Uterus (tissue), 4 donors: ENCODE results near the gene RAB21. TPM values are rescaled to one million over a fixed set of nuclear protein-coding genes. Genes with fewer than 3 reads are reported as not detected.

ENCODE experiments used
- DNase-seq, 2 donors: peaks; one replicate each; pipeline ENCODE4 v3.0.0-alpha.2; 2019 to 2020
- H3K27ac ChIP-seq, 2 donors: fragments of 200-600 bp; sonication (generic); 1 replicate in 1 of 2; 2 replicates in 1 of 2; pipeline ENCODE4 v1.5.1; 2016 to 2018
- H3K27me3 ChIP-seq, 2 donors: fragments of 200-600 bp; sonication (generic); one replicate each; pipeline ENCODE4 v1.5.1; 2018 to 2019; ENCODE audit warnings: control low read depth in 1 of 2
- H3K36me3 ChIP-seq, 2 donors: fragments of 200-600 bp; sonication (generic); one replicate each; pipeline ENCODE4 v1.5.1; 2019; ENCODE audit warnings: control low read depth in 1 of 2
- H3K4me1 ChIP-seq, 2 donors: fragments of 200-600 bp; sonication (generic); one replicate each; pipeline ENCODE4 v1.5.1; 2018 to 2019; ENCODE audit warnings: control low read depth in 1 of 2
- H3K4me3 ChIP-seq, 2 donors: fragments of 200-600 bp; sonication (generic); 1 replicate in 1 of 2; 2 replicates in 1 of 2; pipeline ENCODE4 v1.5.1; 2018 to 2019; ENCODE audit warnings: mild to moderate bottlenecking in 1 of 2
- H3K9me3 ChIP-seq, 2 donors: fragments of 200-600 bp; sonication (generic); one replicate each; pipeline ENCODE4 v1.5.1; 2019; ENCODE audit warnings: control low read depth in 1 of 2
- intact Hi-C: fragments of 100-400 bp; cut with DNase I; formaldehyde crosslinking; loops from one replicate; pipeline ENCODE4 v1.15.1; 2023; ENCODE audit warnings: low total_unique reads
- total RNA-seq, 4 donors: library from RNA; depleted of rRNA in 3 of 4; stranded (reverse); fragments of >200 nt in 3 of 4; gene quantifications; one replicate each; pipeline versions ENCODE4 v1.1.0 to v1.2.4, GENCODE V29; 2014 to 2023
- TF ChIP-seq, protein P1 (sequence below), 4 experiments: fragments of 200-600 bp in 2 of 4; fragments of 450-650 bp in 2 of 4; sonication (generic) in 2 of 4; IDR thresholded peaks; one replicate each; pipeline ENCODE4 v1.5.1; 2016 to 2019; ENCODE audit warnings: antibody characterized with exemption in 4 of 4, mild to moderate bottlenecking in 2 of 4, moderate library complexity in 1 of 4
- donor health status: DM: yes; HTN: yes; CAD: no.

The RAB21 gene
- total RNA-seq, 4 donors from 2014 or later = 10.6 to 72.7 (median 24.5) TPM

DNA sequence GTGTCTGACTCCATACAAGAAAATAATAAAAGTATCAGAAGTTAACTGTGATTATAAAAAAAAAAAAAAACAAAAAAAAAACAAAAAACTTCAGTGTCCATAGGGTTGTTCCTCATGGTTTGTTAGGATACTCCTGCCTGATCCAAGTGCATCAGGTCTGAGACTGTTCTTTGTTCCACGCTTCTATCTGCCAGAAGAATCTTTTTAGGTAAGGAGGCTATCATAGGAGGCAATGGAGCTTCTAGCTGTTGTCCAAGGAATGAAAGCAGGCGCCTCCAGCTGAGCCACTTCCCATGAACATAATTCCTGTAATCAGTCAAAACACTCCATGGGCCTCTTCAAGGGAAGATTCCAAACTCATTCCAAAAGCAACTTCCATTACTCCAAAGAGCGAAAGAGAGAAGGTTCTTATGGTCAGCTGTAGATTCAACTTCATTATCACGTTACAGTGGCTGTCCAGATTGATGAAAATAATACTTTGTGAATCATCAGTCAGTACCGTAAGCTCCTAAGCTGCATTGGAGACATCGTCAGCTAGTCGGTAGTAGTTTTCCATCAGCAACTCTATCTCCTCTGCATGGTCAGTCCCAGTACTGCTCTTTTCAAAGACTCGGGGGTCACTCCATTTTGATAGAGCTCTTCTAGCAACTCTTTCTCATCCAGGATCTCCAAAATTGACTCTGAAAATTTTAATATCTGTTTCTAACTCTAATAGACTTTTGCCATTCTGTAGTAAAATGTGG, 94.6 kb downstream of the RAB21 start:
- H3K27ac ChIP-seq = no peak overlapping the region
- TF ChIP-seq, protein P1, sequence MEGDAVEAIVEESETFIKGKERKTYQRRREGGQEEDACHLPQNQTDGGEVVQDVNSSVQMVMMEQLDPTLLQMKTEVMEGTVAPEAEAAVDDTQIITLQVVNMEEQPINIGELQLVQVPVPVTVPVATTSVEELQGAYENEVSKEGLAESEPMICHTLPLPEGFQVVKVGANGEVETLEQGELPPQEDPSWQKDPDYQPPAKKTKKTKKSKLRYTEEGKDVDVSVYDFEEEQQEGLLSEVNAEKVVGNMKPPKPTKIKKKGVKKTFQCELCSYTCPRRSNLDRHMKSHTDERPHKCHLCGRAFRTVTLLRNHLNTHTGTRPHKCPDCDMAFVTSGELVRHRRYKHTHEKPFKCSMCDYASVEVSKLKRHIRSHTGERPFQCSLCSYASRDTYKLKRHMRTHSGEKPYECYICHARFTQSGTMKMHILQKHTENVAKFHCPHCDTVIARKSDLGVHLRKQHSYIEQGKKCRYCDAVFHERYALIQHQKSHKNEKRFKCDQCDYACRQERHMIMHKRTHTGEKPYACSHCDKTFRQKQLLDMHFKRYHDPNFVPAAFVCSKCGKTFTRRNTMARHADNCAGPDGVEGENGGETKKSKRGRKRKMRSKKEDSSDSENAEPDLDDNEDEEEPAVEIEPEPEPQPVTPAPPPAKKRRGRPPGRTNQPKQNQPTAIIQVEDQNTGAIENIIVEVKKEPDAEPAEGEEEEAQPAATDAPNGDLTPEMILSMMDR (IDR thresholded peaks at IDR 0.05) = no peak
- no peaks in the 10 kb centered on the region for H3K9me3 ChIP-seq
- intact Hi-C loops = no loop called here
- H3K36me3 ChIP-seq = no peaks in the 10 kb centered on the region
- no peak overlapping the region for H3K4me3 ChIP-seq
- no peak for DNase-seq
- no peaks in the 10 kb centered on the region for H3K4me1 ChIP-seq
- H3K27me3 ChIP-seq = no peaks in the 10 kb centered on the region

Other genes starting within 250 kb of the RAB21 start
- 10 to 100 TPM; 12.6 to 80.7 (median 51.2) TPM for gene ZFC3H1, start 91.0 kb upstream of the RAB21 start, total RNA-seq
- gene THAP2, start 90.6 kb upstream of the RAB21 start, total RNA-seq = 10 to 100 TPM in 1 of 4 donors, 1 to 10 TPM in 2, under 1 TPM in 1; 0.88 to 12.8 (median 5.4) TPM
- gene TMEM19, start 68.8 kb upstream of the RAB21 start, total RNA-seq = 10 to 100 TPM; 10.6 to 35.9 (median 20.1) TPM
- 10 to 100 TPM; 45.9 to 70.7 (median 57.1) TPM for gene TBC1D15, start 84.9 kb downstream of the RAB21 start, total RNA-seq
- gene TPH2, start 184.0 kb downstream of the RAB21 start, total RNA-seq = not detected